Measurements from ENCODE around the gene NFIA. TPM values are rescaled to one million over a fixed set of nuclear protein-coding genes. Genes with fewer than 3 reads are reported as not detected.
A peak's percentile ranks its signal among the peaks of the same experiment; 100 is the strongest.
"Not testable (repeated sequence)": the region's sequence is repeated elsewhere in the genome, so short reads cannot be mapped to it uniquely, and the experiment has no call there.

Gene NFIA
- total RNA-seq, 1 experiment from 2014 or later = 6.3 TPM

DNA sequence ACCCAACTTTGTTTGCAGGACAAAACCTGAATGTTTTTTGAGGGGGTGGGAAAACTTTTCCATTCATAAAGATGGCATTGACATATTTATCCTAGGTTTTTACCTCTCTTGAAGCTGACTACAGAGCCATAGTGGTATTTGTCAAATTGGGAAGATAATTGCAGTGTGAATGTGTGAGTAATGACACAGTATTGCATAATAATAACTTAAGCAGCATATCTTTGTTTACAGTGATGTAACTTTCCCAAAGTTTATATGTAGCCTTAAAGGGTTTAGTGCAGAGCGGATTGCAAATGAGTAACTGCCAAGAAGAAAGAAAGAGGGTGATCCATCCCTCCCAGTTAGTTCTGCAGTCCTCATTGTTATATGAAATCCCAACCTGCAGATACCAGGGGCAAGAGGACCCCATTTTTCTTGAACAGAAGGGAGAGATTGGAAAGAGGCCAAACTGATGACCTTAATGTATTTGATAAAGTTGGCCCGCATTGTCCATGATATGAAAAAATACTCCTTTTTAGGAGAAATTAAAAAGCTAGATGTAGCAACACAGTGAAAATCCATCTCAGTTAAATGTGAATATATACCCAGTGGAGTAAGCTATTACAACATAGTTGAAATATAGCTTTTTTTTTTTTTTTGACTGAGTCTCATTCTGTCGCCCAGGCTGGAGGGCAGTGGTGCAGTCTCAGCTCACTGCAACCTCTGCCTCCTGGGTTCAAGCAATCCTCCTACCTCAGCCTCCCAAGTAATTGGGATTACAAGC, 23.7 kb upstream of the NFIA start:
- DNase-seq (ENCODE audit: low read depth) = no peak

DNA sequence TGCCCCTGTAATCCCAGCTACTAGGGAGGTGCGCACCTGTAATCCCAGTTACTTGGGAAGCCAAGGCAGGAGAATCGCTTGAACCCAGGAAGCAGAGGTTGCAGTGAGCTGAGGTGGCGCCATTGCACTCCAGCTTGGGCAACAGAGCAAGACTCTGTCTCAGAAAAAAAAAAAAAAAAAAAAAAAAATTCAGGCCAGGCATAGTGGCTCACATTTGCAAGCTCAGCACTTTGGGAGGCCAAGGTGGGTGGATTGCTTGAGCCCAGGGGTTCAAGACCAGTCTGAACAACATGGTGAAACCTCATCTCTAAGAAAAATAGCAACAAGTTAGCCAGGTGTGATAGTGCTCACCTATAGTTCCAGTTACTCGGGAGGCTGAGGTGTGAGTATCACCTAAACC, 20.8 kb upstream of the NFIA start:
- DNase-seq (ENCODE audit: low read depth) = not testable (repeated sequence)

DNA sequence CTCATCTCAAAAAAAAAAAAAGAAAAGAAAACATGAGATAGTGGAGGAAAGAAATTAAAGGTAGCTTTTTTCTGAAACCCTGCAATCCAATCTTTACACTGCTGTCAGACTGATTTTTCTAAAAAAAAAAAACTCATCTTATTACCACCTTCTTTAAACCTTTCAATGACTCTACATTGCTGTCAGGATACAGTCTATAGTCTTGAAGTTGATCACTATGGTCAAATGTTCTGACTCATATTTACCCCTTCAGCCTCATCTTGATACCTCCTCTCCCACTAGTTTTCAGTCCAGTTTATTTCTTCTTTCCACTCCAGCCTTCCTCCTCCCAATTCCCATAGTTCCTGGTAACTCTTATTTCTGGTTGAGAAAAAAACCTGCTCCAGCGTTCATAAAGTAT, 17.7 kb upstream of the NFIA start:
- DNase-seq (ENCODE audit: low read depth) = no peak

DNA sequence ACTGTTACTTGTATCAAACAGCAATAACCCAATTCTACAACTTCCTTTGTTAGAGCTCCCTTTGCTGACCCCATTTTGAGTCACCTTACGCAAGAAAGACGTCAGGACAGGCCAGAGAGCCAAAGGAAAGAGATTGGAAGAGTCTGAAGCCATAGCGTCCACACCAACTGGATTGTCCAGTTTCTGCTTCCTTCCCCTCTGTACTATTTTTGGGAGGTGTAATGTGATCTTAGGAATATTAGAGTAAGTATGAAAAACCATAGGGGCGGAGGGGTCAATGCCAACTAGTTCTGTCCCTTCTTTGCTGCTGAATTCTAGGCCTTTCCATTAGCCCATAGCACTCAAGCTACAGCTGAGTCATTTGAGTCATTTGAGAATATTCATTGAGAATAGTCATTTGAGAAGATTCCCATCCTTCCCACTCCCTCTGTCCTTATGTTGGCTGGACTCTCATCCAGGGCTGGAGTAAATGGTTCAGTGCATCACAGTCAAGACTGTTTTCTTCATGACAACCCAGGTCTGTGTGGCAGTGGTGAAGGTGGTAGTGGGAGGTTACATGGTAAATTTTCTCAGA, 14.8 kb upstream of the NFIA start:
- DNase-seq (ENCODE audit: low read depth) = no peak

GRCh38 chr1:61070054-61070453, 12.3 kb upstream of the NFIA start:
- DNase-seq (ENCODE audit: low read depth) = no peak

DNA sequence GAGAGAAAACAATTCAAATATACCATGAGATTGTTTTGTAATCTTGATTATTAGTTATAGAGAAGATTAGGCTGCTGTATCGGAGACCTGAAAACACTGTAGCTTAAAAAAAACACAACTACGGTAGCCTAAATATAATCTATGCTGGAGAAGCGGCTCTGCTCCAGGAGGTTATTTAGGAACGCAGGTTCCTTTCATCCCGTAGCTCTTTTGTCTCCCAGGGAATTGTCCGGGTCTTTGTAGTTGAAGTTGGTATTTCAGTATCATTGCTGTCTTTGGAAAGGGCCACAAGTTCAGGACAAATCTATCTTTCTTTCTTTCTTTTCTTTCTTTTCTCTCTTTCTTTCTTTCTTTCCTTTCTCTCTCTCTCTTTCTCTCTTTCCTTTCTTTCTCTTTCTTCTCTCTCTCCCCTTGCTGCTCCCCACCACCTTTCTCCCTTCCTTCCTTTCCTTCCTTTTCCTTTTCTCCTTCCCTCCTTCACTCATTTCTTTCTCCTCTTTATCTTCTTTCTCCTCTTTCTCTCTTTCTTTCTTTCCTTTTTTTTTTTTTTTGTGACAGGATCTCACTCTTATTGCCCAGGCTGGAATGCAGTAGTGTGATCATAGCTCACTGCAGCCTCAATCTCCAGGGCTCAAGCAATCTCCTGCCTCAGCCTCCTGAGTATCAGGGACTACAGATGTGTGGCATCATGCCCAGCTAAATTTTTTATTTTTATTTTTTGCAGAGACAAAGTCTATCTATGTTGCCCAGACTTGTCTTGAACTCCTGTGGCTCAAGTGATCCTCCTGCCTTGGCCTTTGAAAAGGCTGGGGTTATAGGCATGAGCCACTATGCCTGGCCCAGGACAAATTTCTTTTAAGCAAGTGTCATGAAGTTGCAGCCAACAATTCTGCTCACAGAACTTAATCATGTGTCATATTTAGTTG, 10.9 kb upstream of the NFIA start:
- no peak for DNase-seq (ENCODE audit: low read depth)

GRCh38 chr1:61073871-61074270, 8.5 kb upstream of the NFIA start:
- DNase-seq (ENCODE audit: low read depth) = no peak

- not testable (repeated sequence) for DNase-seq (ENCODE audit: low read depth)
Measured at GRCh38 chr1:61075833-61076232, 6.5 kb upstream of the NFIA start.

DNA sequence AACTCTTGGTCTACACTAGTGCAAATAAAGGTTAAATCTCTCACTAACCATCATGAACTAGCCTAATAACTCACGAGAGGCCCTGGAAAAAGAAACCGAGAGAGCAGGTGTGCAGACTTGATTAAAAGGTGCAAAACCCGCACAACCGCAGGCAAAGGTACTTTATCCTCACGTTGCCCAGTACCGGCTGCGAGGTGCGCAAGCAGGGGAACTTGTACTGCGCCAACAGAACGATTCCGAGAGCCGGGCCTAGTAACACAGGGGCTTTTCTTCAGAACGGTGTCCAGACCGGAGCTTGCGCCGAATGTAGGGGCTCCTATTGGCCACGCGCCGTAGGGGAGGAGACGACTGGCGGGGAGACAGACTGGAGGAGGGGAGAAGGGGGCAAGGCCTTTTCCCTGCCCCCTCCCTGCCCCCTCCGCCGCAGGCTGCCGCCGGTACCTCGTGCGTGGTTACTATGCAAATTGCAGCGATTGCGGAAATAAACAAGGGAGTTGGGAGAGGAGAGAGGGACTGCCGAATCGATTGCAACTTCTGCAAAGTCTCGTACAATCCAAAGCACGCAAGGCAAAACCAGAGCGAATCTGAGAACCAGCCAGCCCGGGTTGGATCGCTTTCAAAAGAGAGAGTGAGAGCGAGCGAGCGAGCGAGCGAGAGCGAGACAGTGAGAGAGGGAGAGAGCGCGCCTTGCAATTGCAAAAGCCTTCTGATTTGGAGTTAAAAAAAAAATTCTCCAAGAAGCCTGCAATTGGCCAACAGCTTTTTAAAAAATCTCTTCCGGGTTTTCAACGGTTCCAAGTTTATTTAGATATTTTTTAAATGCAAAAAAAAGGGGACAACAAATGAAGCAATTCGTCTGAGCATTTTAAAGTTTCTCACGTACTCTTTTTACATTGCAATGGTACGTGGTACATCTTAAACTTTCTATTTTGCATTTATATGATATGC, 5.4 kb upstream of the NFIA start:
- DNase-seq (ENCODE audit: low read depth) = peak; percentile 81

DNA sequence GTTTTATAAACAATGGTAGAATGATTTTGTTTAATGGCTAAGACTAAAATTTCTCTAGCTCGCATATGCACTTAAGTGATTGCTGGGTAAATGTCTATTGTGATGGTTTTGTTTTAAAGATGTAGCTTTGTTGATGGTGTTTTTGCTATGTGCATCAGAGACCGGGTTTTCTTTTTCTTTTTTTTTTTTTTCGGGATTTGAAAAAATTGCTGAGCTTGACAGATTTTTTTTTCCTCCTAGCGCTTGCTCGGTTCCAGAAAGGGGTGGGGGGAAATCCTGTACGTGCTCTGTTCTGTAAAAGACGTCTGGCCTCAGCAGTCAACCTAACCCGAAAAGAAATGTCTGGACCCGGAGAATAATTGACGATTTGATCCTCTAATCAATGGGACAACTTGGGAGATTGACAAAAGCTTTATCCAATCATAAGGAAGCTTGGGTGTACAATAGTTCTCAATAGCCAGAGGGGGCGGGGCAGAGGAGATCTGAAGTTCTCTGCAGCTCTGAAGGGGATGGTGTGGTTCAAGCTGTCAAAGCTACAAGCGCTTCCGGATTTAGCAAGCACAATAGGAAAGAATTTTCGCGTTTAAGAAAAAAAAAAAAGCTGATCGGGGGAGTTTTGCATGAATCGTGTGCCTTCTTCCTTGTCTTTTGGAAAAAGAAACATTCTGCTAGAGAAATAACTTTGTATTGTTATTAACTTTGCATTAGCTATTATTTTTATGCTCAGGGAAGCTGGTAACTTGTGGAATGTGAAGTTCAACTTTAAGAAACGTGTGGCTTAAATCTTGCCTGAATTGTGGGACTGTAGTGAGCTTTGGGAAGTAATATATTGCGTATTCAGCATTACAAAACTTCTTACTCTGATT, 4.5 kb upstream of the NFIA start:
- DNase-seq (ENCODE audit: low read depth) = peak; percentile 99

DNA sequence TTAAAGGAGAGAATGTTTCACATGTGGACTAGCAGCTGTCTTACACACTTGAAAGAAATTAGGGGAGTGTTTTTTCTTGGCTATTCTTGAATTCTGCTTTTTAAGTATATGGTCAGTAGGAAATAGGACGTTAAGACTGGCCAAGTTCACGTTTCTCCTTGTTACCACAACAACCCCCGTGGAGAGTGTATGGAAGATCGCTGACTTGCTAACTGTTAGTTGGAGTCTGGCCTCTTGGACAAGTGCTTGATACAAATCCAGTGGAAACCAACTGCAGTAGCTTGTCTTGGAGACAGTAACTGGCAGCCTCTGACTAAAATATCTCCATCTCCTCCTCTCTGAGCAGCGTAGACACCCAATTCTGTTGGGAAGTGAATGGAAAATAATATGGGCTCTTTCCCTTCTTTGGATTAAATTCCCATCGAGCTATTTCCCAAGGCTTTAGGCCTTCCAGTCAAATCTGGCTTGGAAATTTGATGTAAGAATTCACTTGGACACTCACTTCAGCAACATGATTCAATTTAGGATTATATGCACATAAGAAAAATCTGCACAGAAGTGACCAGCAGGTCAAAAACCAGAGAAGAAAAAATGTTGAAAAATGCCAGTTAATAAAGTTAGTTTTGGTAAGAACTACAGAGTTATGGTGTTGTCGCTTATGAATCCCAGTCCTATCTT, 3.6 kb upstream of the NFIA start:
- no peak for DNase-seq (ENCODE audit: low read depth)

DNA sequence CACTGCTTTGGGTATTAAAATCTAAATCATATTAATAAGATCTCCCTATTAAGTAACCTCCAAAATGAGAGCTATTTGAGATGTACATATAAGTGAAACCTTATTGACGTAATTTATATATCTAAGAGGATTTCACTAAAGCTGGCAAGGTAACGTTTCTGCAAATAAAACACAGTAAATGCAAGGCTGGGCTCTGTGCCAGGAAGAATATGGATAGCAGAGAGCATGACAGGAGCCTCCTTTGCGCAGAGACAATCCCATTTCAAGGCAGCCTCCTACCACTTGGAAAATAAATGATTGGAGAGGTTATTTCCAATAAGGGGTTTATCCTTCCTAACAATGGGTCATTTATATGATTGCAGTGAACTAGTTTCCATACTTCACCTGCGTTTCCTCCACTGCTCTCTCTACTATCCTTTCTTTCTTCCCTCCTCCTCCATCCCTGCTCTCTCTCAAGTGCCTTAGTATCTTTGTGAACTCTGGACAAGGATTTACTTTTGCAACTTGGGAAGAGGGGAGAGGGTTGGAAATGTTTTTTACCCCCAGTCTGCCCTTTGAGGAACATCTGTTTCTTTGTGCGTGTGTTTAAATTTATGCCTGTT, 3.0 kb upstream of the NFIA start:
- no peak for DNase-seq (ENCODE audit: low read depth)

- no peak for DNase-seq (ENCODE audit: low read depth)
Measured at GRCh38 chr1:61079898-61080336, 2.4 kb upstream of the NFIA start.

GRCh38 chr1:61080413-61081143, 1.8 kb upstream of the NFIA start:
- DNase-seq (ENCODE audit: low read depth) = no peak

GRCh38 chr1:61081144-61081685, 1.1 kb upstream of the NFIA start:
- DNase-seq (ENCODE audit: low read depth) = no peak

- peak; percentile 46 for DNase-seq (ENCODE audit: low read depth)
Measured at GRCh38 chr1:61081686-61082310, 563 bp upstream of the NFIA start.

DNA sequence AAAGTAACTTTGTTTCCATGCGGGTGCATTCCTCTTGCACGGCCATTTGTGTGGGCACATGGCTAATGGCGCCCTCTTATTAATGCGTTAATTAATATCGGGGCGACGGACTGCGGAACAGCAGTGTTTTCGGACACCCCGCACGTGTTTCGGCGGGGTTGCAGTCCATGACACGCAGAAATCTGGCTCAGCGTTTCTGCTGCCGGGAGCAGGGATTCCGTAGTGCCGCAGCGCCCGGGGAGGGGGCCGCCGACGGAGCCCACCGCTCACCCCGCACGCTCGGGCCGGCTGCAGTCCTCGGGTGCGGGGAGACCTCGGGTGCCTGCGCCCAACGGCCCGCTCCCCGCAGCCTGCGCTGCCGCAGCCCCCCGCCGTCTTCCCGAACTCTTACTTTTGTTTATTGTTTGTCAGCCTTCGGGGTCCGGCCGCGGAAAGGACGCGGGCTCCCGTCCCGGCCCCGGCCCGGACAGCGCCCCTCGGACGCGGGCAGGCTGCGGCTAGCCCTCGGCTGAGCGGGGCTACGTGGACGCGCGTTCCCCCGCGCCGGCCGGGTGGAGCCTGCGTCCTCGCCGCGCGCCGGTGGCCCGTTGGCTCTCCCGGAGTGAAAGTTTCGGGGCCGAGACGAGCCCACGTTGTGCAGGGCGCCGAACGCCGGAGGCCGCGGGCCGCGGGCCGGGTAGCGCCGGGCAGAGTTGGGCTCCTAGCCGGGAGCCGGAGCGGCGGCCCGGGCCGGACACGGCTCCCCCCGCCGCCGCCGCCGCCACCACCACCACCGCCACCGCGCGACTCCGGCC, 849 bp downstream of the NFIA start:
- no peak for DNase-seq (ENCODE audit: low read depth)

Measured in HT1080 (cell line).